ENCODE data around the gene RC3H1. TPM values are rescaled to one million over a fixed set of nuclear protein-coding genes. Genes with fewer than 3 reads are reported as not detected.
A peak's percentile ranks its signal among the peaks of the same experiment; 100 is the strongest.
"Not testable (repeated sequence)": the region's sequence is repeated elsewhere in the genome, so short reads cannot be mapped to it uniquely, and the experiment has no call there.

Gene RC3H1, protein sequence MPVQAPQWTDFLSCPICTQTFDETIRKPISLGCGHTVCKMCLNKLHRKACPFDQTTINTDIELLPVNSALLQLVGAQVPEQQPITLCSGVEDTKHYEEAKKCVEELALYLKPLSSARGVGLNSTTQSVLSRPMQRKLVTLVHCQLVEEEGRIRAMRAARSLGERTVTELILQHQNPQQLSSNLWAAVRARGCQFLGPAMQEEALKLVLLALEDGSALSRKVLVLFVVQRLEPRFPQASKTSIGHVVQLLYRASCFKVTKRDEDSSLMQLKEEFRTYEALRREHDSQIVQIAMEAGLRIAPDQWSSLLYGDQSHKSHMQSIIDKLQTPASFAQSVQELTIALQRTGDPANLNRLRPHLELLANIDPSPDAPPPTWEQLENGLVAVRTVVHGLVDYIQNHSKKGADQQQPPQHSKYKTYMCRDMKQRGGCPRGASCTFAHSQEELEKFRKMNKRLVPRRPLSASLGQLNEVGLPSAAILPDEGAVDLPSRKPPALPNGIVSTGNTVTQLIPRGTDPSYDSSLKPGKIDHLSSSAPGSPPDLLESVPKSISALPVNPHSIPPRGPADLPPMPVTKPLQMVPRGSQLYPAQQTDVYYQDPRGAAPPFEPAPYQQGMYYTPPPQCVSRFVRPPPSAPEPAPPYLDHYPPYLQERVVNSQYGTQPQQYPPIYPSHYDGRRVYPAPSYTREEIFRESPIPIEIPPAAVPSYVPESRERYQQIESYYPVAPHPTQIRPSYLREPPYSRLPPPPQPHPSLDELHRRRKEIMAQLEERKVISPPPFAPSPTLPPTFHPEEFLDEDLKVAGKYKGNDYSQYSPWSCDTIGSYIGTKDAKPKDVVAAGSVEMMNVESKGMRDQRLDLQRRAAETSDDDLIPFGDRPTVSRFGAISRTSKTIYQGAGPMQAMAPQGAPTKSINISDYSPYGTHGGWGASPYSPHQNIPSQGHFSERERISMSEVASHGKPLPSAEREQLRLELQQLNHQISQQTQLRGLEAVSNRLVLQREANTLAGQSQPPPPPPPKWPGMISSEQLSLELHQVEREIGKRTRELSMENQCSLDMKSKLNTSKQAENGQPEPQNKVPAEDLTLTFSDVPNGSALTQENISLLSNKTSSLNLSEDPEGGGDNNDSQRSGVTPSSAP
- 20.2 TPM for total RNA-seq (ENCODE audit: insufficient read depth, low replicate concordance)

DNA sequence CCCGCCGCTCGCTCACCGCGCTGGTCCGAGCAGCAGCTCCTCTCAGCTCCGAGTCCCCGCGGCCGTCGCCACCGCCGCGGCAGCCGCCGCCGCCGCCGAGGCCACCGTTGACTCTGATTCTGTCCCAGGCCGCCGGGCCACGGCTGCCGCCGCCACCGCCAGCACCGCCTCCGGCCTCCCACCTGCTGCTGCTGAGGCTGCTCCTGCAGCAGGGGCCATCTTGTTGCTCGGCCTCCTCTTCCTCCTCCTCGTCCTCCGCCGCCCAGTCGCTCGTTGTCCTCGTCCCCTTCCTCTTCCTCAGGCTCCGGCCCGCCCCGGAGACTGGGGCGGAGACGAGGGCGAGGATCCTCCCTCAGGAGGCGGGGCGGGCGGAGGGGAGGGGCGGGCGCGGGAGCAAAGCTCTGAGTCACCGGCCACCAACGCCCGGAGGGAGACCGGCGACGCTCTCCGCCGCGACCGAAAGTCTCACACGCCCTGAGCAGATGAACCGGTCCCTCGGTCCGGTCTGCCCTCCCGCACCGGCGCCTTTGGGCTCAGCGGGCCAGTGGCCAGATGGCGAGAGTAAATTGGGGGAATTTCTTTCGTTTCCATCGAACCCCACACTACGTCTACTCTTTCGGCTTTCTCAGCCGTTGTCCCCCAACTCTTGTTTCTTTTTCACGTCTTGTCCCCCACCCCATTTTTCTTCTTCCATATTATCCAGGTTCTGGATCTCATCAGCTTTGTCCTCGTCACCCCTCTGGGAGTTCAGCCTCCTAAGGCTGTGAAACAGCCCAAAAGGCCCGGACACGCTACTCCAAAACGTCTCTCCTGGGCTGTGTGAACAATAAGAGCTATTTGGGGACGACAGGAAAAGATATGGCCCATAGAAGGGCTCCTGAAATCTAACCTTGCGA, at the start of gene RC3H1:
Gene RC3H1, minus strand, starts transcription at position 278 of the 896 bp plus-strand sequence. CDS start 29,372 bp downstream, outside the sequence.
- DNase-seq (ENCODE audit: low spot score): peak; percentile 96

DNA sequence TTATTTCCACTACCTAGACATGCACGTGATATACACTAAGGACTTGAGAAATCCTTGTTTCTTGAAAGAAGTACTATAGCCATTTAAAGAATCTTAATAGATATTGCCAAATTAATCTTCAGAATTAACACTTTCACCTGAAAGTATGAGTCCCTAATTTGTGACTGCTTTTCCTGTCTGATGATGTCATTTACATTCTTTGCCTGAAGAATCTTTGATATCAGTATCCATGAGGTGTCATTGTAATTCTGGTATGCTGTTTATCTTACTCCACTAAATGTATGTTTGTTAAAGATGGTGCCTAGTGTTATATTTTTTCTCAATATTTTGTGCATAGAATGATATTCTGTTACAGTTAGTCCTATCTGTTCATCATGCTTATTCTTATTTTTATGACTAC, 48.5 kb upstream of the RC3H1 start:
- DNase-seq (ENCODE audit: low spot score): no peak

DNA sequence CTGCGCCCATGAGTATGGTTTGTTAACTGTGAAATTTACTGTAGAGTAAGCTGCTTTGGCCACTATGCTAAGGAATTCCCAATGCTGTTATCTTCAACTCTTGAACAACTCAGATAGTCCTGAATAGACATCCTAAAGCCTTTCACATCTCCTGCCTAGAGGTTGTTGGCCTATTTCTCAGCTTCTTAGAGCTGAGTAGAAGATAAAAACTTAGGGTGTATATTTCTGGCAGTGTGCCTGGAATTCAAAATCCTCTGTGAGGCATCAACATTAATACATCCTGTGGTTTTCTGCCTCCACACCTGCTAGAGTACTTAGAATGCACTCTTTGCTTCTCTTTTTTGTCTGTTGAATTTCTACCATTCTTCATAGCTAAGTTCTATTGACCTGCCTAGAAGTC, 45.8 kb upstream of the RC3H1 start:
- DNase-seq (ENCODE audit: low spot score): no peak

DNA sequence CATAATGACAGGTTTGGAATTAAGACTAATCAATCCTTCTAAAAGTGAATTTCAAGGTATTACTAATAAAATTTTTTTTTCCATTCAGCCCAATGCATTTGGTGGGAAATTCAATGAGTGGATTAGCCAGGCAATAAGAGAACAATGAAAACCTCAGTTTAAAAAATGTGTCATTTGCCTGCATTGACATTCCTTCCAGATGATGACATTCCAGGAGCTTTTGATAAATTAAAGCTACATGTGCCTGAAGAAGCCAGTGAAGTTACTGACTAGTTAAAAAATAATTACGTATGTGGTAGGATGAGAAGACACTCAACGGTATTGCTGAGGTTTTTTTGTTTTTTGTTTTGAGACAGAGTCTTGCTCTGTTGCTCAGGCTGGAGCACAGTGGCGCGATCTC, 37.9 kb upstream of the RC3H1 start:
- no peak for DNase-seq (ENCODE audit: low spot score)

DNA sequence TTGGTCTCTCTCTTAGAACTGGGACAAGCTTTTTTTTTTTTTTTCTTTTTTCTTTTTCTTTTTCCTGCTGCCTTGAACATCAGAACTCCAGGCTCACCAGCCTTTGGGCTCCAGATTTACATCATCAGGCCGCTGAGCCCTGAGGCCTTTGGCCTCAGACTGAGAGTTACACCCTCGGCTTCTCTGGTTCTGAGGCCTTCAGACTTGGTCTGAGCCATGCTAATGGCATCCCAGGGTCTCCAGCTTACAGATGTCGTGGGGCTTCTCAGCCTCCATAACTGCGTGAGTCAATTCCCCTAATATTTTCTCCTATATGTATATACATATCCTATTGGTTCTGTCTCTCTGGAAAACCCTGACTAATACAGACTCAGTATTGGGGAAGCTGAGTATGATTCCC, 36.5 kb upstream of the RC3H1 start:
- no peak for DNase-seq (ENCODE audit: low spot score)

DNA sequence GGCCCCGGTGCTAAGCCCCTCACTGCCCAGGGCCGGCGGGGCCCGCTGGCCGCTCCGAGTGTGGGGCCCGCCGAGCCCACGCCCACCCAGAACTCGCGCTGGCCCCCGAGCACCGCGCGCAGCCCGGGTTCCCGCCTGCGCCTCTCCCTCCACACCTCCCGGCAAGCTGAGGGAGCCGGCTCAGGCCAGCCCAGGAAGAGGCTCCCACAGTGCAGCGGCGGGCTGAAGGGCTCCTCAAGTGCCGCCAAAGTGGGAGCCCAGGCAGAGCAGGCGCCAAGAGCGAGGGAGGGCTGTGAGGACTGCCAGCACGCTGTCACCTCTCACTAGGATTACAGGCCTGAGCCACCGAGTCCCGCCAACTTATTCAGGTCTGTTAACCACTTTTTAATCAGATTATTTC, 34.5 kb upstream of the RC3H1 start:
- DNase-seq (ENCODE audit: low spot score): not testable (repeated sequence)

DNA sequence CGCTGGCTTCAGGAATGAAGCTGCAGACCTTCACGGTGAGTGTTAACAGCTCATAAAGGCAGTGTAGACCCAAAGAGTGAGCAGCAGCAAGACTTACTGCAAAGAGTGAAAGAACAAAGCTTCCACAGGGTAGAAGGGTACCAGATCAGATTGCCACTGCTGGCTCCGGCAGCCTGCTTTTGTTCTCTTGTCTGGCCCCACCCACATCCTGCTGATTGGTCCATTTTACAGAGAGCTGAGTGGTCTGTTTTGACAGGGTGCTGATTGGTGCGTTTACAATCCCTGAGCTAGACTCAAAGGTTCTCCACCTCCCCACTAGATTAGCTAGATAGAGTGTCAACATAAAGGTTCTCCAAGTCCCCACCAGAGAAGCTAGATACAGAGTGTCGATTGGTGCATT, 33.6 kb upstream of the RC3H1 start:
- DNase-seq (ENCODE audit: low spot score): not testable (repeated sequence)

DNA sequence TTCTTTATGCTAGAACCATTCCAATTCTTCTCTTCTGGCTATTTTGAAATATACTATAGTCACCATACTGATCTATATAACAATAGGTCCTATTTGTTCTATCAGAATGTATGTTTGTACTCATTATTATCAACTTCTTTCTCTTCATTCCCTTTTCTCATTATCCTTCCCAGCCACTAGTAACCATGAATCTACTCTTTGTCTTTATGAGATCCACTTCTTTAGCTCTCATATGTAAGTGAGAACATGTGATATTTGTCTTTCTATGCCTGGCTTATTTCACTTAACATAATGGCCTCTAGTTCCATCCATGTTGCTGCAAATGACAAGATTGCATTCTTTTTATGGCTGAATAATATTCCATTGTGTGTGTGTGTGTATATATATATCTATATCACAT, 31.7 kb upstream of the RC3H1 start:
- no peak for DNase-seq (ENCODE audit: low spot score)

DNA sequence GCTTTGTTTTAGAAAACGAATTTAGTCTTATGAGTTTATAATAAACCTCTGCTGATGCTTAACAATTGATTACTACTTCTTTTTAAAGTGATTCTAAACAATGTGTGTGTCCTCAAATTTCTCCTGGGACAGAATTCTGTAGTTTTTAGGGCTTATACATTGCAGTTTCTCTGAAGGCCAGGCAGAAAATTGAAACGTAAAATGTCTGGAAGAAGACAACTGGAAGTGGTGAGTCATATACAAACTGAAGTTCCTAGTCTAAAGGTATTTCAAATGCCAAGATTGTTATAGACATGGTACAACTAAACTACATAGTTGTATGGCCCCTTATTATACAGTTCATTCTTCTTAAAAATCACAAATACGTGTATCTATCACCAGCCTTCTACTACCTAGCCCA, 30.5 kb upstream of the RC3H1 start:
- DNase-seq (ENCODE audit: low spot score): no peak

DNA sequence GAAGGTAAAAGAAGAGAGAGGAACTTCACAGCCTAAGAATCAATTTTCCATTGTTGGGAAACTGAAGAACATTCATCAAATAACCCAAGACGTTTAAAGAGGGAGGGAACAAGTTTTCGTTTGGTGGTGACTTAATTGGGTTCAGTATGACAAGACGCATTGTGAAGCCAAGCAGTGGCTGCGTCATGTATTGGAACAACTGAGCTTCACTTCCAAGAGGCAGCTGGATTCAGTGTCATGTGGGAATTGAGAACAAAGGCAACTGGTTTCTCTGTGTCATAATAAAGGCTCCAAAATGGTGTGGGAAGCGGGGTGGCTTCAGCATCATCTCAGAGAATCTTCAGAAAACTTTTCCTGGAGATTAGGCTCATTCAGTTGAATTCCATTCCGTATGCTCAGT, 29.8 kb upstream of the RC3H1 start:
- no peak for DNase-seq (ENCODE audit: low spot score)

DNA sequence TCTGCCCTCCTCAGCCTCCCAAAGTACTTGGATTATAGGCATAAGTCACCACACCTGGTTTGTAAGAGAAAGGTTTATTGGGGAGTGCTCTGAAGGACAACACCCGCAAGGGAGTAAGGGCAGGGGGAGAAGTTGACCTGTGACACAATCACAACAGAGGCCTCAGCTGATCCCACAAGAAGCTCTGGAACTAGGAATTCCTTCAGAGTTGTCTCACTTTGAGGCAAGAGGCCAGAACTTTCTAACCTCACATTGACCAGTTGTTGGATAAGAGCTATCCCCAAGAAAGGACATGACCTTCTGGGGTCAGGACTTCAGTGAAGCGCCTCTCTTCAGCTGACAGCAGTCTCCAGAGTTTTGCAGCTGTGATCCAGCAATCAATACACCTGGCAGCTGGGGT, 27.4 kb upstream of the RC3H1 start:
- DNase-seq (ENCODE audit: low spot score): no peak

DNA sequence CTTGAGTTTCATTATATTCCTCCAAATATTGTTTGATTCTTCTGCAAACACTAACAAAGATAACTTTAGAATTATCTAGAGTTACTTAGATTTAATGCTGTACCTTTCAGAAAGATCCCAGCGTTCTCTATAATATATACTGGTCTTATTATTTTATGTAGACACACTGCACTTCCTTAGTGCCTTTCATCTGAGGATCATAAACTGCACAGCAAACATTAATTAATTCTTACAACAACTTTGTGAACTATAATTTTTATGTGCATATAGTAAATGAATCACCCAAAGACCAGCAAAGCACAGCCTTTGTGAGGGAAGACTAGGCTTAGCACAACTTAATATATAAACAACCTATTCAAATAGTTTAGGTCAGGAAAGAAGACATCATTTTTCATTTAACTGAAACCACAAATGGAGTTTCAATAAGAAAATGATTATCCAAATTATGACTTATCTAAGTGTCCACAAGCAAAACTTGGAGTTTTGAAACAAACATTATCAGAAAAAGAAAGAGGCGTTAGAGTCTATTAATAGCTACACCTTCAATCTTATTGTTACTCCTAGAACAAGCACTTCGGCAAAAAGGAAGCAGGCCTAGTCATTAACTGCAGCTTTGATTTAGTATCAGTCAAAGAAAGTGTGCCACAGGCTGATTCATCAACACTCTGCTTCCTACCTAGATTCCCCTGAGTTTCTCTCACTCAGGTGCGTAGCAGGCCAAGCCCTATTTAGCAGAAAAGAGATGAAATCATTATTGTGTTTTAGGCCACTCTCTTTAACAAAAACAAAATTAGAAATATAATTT, 22.5 kb upstream of the RC3H1 start:
- DNase-seq (ENCODE audit: low spot score): no peak

DNA sequence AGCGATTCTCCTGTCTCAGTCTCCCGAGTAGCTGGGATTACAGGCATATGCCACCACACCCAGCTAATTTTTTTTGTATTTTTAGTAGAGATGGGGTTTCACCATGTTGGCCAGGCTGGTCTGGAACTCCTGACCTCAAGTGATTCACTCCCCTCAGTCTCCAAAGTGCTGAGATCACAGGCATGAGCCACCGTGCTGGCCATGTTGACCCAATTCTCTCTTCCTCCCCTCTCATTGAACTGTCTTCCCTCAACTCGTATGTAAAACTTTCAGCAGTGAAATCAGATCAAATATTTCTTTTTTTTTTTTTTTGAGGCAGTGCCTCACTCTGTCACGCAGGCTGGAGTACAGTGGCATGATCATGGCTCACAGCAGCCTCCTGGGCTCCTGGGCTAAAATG, 20.4 kb upstream of the RC3H1 start:
- DNase-seq (ENCODE audit: low spot score): not testable (repeated sequence)

DNA sequence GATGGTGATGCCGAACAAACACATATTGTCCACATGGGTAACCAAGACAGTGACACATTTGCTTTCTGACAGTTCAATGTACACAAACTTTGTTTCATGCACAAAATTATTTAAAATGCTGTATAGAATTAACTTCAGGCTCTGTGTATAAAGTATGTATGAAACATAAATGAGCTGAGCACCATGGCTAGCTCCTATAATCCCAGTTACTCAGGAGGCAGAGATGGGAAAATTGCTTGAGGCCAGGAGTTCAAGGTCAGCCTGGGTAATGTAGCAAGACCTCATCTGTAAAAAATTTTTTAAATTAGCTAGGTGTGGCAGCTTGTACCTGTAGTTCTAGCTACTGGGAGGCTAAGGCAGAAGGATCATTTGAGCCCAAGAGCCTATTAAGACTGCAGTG, 19.2 kb upstream of the RC3H1 start:
- no peak for DNase-seq (ENCODE audit: low spot score)

DNA sequence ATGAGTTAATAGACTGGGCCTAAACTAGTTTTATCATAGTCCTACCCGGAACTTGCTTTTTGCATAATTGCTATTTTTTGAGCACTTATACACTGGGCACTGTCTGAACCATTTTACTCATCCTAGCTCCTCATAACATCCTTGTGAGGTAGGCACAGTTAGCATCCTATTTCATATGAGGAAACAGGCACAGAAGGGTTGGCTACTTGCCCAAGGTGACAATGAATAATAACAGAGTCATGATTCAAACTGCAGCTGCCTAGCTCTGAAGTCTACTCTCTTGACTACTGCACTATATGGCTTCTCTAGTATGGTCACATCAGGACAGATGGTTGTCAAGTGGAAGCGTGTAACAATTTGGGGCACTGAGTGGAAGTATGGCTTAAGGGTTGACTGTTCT, 18.2 kb upstream of the RC3H1 start:
- peak; percentile 10 for DNase-seq (ENCODE audit: low spot score)

DNA sequence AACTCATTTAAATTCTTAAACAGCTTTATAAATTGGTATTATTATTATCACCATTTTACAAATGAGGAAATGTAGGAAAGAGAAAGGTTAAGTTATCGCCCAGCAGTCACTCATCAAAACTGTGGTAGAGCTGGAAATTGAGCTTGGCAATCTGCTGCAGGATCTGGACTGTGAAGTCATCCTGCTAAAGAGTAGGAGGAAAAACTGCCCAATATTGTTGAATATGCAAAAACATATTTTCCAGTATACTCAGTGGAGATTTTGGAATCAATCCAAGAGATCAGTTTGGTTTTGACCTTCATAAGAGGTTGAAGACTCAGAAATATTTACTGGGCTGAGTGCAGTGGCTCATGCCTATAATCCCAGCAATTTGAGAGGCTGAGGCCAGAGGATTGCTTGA, 16.9 kb upstream of the RC3H1 start:
- DNase-seq (ENCODE audit: low spot score): no peak

DNA sequence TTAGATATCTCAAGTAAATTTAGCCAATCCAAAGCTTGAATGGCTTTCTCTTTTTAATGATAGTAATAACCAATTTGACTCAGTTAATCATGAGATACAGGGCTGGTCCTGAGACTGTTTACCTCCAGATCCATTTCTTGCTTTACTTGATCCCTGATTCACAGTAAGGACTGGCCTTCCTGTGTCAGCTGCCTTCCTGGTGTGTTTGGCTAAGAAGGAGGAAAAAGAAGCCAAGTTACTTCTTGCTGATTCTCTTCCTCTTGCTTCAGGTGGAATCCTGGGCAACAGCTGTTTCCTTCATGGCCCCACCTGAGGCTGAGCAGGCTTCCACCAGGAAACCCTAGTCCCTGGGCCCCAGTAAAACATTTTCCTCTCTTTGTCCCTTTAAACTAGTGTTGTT, 14.6 kb upstream of the RC3H1 start:
- DNase-seq (ENCODE audit: low spot score): no peak

DNA sequence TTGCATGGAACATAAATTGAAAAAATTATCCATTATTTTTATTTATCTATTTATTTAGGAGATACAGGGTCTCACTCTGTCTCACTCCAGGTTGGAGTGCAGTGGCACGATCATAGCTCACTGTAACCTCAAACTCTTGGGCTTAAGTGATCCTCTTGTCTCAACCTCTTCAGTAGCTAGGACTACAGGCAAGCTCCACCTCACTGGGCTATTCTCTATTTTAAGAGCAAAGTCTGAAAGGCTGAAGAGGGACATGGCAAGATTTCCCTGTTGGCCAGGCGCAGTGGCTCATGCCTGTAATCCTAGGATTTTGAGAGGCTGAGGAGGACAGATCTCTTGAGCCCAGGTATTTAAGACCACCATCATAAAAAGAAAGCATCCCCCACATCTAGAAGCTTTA, 14.0 kb upstream of the RC3H1 start:
- no peak for DNase-seq (ENCODE audit: low spot score)

DNA sequence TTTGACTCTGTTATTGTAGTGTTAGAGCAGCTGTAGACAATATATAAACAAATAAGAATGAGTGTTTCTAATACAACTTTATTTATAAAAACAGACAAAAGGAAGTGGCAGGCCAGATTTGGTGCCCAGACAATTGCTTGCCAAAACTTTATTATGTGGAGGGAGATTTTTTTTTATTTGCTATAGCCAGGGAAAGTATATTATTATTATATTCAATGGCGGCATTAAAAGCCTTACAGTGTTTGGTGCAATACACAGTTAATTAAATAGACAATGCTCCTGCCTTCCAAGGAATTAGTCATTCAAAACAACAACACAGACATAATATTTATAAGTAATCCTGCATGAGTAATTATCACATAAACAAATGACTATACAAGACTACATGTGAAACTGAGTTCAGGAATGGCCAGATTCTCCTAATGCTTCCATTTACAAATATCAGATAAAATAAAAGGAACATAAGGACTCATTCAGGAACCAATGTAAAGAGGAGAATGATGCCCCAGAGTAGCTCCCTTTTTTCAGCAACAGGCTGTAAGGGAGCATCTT, 10.6 kb upstream of the RC3H1 start:
- DNase-seq (ENCODE audit: low spot score): no peak

DNA sequence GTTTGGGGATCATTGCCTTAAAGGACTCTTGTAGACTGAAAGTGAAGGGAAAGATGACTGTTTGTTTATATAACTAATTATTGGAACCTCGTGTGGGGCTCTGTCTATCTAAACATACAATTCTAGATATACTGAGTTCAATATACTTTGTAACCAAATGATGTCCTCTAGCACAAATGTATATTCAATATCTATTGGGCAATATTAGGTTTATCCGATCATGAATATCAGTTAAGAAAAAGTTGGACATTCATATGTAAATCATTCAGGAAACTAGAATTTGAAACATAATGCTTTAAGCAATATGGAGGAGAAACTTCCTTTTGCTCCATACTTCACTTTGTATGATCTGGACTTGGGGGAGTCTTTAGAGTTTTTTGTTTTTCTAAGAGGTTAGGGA, 8.9 kb upstream of the RC3H1 start:
- DNase-seq (ENCODE audit: low spot score): no peak

All from umbilical cord (tissue), 2 donors.